HG03439 (cell line): ENCODE data around the gene UNC93A.
"Not testable (repeated sequence)": the region's sequence is repeated elsewhere in the genome, so short reads cannot be mapped to it uniquely, and the experiment has no call there.

ENCODE experiments used
- ATAC-seq: cut with Tn5 transposase; IDR thresholded peaks from one replicate; pipeline ENCODE4 v1.9.1; 2021; ENCODE audit warnings: mild to moderate bottlenecking, moderate library complexity; ENCODE audit not compliant: unreplicated experiment

UNC93A gene

DNA sequence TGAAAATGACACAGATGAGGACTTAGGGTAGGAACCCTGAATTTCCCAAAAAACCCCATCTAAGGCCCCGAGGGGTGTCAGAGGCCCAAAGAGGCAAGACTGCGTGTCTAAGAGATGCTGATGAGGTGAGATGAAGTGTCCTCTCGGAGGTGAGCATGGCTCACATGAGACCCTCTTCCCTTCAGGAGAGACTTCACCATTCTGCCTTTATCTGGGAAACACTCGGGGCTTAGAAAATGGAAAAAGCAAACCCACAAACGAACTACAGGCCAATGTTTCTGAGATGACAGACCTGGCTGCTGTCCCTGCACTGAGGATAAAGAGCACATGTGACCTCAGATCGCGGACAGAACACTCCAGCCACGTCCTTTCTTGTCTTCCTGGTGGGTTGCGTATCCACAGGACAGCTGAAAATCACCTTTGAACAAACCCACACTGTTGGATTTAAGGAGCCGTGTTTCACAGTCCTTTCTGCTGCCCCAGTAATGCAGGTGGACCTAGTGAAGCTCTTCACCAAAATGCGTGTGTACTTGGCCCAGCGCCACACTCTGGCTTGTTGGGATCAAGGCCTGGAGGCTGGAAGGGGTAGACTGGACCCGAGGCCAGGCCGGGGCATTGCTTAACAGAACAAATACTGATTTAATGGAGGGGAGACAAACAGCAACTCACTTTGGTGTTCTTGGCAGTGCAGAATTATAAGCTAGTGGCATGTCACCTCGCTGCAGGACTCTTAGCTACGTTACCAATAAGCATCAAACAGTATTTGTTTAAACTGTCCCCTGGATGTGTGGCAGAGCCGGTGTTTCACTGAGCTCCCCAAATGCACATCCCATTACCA lies 18.5 kb downstream of the UNC93A start:
- not testable (repeated sequence) for ATAC-seq

DNA sequence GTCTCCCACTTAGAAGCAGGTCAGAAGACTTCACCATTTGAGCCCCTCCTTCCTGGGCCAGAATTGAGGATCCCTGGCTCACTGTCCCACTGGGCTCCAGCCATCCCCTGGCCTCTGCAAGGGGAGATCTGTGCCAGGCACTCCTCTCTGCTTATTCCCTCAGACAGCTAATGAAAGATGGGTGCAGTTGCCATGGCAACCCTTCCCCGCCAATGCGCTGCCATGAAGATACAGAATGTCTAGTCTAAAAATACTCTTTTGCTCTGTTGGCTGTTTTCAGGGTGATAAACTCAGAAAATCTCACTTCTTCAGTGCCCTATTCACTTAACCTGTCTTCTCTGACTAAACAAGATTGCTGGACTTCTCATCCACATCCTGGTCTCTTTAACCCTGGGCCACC lies 20.2 kb downstream of the UNC93A start:
- ATAC-seq, result no peak

DNA sequence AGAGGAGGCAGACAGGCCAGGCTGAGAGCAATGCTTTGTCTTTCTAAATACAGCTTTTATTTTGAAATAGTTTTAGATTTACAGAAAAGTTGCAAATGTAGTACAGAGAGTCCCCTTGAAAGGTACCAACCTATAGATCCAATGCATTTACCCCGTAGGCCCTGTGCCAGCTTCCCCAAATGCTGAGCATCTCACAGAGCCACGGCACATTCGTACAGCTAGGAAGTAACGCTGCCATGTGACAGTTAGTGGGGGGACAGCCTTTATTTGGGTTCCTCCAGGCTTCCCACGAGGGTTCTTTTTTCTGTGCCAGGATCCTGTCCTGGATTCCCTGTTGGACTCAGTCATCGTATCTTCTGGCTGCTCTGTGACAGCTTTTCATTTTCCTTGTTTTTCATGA lies 20.6 kb downstream of the UNC93A start:
- ATAC-seq, result not testable (repeated sequence)

GRCh38 chr6:167314180-167314821 lies 23.2 kb downstream of the UNC93A start:
- ATAC-seq, result no peak

DNA sequence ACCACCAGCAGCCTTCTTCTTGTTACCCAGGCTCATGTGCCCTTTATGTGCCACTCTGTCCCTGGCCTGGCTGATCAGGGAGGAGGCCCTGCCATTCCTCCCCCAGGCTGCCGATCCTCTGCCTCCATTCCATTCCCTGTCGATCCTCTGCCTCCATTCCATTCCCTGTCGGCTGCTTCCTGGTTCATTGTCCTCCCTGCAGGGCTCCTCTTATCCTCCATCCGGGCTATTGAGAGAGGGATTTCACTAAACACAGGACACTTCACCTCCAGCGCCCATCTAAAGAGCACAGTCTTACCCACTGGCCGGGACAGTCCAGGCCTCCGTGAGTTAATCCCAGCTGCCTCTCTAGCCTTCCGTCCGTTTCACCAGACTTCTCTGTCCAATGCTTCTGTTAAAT lies 26.1 kb downstream of the UNC93A start:
- no peak for ATAC-seq

DNA sequence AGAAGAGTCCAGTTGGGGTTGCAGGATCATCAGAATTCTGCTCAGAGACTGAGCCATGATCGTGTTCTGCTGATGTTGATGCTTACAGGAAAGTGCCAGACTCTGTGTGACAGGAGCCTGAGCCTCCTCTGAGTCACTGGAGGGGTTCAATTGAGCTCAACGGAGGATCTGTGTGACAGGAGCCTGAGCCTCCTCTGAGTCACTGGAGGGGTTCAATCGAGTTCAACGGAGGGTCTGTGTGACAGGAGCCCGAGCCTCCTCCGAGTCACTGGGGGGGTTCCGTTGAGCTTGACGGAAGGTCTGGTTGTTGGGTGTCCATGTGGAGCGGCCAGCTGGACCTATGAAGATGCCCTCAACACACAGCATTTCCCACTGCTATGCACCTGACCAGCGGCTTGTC lies 27.2 kb downstream of the UNC93A start:
- ATAC-seq, result not testable (repeated sequence)

DNA sequence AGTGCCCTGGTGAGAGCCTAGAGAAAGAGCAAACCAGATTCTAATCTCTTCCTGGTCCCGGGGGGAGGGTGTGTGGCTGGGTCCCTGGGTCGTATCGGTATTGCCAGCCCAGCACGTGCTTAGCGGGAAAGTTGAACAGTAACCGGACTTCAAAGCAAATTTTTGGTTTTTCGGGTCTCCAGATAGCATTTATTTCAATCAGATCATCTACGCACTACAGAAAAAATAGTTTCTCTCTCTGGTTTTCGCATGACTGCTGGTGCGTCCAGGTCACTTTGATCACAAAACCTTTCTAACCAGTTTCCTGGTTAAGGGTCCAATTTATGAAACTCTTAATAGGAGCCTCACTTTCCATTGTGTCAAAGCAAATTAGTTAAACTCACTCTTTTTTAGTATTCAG lies 27.7 kb downstream of the UNC93A start:
- not testable (repeated sequence) for ATAC-seq

- not testable (repeated sequence) for ATAC-seq
These were observed 29.0 kb downstream of the UNC93A start for GRCh38 chr6:167319856-167320753.

GRCh38 chr6:167320754-167321056 lies 29.6 kb downstream of the UNC93A start:
- ATAC-seq, result not testable (repeated sequence)

GRCh38 chr6:167321185-167321584 lies 30.1 kb downstream of the UNC93A start:
- not testable (repeated sequence) for ATAC-seq

DNA sequence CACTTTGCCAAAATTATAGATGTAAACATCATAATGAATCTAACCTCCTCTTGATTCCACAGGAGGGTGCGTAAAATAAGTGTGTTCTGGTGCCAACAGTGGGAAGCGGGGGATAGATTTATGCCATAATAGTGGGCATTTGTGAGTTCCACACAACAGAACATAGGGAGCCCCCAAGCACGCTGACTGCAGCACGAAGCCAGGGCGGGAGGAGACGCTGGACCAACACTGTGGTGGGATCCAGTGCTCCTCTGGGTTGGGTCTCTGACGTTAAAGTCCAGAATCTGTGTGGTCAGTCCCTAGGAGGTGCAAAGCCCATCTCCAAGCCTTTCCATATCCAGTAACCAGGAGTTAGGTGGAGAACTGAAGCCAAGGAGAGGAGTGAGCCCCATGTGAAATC lies 32.0 kb downstream of the UNC93A start:
- no peak for ATAC-seq

- ATAC-seq, result no peak
These were observed 33.0 kb downstream of the UNC93A start for GRCh38 chr6:167324111-167324510.

DNA sequence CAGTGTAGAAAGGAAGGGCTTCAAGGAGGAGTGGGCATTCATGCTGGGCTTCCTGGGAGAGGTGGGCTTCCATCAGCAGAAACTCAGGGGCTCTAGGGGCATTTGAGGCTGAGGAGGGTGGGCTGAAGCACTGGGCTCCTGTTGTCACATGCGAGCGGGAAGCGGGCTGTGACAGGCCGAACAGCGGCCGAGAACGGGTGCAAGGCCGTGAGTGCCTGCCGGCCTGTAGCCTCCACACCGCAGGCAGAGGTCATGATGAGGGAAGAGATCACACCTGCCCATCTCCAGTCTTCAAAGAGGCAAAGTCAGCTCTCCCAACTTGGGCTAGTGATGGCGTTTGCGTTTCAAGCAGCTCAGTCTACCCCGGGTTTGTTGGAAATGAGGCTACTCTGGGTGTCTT lies 34.7 kb downstream of the UNC93A start:
- ATAC-seq, result no peak

DNA sequence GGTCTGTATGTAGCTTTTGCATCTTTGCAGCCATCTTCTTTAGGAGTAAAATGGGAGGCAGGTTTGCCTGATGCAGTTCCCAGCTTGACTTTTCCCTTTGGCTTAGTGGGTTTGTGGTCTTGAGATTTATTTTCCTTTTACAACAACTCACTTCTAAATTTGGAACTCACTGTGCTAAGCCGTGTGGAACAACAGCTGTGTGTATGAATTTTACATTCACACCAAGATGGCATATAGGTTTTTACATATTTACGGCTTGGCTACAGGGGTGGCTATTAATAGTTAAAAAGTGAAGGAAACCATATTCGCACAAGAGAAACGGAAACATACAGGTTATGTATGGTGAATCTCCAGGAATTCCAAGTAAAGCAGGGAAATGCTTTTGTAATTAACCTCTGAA lies 36.3 kb downstream of the UNC93A start:
- no peak for ATAC-seq

GRCh38 chr6:167328086-167328485 lies 37.0 kb downstream of the UNC93A start:
- no peak for ATAC-seq

DNA sequence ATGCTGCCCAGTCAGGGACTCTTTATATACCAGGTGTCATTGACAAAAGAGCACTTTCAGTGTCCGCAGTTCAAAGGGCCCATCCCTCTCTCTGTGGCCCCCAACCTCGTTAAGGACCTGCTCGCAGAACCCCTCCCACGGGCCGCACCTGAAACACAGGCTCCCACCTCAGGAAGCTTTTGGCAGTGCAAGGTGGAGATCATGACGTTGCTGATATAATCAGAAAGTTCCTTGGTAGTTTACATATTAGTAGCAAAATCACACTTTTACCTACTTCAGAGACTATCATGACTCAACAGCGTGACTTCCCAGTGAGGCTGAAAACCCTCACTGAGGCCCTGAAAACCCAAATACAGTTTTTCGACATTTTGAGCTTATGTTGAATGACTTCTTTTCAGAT lies 37.9 kb downstream of the UNC93A start:
- ATAC-seq, result no peak

DNA sequence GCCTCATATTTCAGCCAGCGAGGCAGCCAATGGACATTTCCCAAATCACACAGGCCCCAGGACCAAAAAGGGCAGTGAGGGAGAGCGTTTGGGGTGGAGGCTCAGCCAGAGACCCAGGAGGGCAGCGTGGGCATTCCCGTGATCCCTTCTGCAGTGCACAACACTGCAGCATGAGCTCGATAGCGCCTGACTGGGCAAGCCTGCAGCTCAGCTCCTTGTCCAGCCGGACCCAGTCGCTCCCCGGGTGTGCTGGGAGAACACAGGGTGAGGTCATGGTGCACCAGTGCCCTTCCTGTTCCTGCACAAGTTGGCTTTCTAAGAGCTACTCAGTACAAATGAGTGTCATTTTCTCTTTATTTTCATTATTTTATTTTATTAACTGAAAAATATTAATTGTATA lies 39.6 kb downstream of the UNC93A start:
- no peak for ATAC-seq

DNA sequence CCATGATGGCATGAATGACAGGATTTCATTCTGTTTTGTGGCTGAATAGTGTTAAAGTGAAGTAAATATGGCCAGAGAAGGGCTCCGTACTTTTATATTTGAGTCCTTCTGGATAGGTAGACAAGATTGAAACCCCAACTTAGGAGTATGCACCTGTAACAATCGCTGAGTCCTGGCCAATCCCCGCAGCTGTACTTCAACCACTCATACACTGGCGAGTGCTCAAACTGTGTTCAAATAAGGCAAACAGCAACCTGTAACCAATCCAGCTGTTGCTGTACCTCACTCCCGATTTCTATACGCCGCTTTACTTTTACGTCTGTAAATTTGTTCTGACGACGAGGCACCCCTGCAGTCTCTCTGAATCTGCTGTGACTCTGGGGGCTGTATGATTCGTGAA lies 40.5 kb downstream of the UNC93A start:
- no peak for ATAC-seq

DNA sequence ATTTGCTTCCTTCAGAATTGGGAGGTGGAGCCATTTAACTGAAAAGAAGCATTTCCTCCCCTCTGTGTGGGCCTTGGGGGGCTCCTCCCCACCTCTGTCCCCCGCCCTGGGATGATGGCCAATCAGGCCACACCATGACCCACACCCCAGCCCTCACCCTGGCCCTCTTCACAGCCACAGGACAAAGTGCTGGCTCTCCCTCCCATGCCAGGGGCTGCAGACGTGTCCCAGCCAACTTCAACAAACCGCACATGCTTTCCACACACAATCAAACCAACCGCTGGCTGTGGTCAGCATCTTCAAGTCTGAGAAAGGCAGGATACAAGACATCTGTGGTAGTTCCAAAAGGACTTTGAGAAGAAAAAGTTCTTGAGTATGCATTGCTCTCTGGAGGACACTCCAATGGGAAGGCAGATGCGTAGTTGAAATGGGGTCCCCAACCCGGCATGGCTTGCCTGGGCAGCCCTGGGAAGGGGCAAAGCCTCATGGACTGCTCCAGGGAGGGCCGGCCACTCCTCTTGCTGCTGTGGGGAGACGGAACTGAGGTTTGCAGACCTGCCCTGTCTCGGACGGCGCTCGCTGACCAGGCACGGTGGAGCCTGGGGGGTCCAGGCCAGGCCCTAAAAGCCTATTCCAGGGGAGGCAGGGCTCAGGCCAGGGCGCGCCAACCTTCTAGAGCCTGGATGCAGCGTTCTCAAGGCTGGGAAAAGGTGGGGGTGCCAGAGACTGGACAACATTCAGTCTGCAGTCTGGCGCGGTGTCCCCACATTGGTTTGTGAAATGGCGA lies 45.9 kb downstream of the UNC93A start:
- ATAC-seq, result no peak

DNA sequence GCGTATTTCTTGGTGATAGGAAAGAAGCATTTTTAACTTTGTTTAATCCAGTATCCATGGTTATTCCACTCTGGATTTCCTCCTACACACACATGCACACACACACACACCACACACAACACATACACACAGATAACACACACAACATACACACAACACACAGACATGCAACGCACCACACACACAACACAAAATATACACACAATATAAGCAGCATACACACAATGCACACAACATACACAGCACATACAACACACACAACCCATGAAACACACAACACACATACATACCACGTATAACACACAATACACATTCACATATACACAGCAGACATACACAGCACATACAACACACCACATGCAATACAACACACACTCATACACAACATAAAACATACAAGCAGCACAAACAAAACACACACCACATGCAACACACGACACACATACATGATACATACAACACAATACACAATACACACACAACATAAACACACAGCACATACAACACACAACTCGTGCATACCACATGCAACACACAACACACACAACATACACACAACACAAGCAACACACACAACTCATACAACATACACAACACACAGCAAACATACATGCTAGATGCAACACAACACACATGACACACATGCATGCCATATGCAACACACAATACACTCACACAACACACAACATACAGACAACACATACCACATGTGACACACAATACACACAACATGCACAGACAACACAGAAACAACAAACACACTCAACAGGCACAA lies 46.7 kb downstream of the UNC93A start:
- ATAC-seq, result no peak
